ENCODE measurements around the gene ZDHHC7. TPM values are rescaled to one million over a fixed set of nuclear protein-coding genes. Genes with fewer than 3 reads are reported as not detected.
A peak's percentile ranks its signal among the peaks of the same experiment; 100 is the strongest.

The ZDHHC7 gene
- total RNA-seq, 1 donor from 2014 or later: 68.7 TPM

DNA sequence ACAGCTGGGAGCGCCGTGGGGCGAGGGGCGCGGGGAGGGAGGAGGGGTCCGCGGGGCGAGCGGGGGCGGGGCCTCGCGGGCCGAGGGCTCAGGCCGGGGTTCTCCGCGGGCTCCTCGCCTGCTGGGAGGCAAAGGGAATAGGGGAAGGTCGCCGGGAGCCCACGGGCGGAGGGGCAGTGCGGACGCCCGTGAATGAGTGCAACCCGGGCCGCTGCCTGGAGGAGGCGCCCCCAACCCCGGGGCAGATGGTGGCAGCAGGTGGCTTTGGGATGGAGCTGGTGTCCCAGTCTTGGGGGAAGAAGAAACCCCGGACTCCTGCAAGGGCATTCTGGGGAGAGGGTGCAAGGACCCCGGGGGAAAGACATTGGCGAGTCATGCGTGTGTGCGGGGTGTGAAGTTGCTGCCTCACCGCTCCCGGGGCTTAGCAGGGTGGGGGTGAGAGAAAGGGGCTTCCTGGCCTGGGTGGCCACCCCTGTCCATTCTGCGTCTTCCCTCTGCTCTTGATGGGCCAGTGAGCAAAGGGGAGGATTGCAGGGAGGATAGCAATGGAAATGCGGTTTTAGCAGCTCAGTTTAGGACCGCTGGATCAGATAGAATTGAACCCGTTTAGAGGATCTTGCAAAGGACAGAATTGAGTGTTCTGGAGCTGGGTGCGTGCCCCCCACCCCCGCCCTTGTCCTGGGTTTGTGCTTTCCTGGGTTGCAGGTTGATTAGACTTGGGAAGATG is 16.8 kb upstream of the ZDHHC7 start:
- DNase-seq (ENCODE audit: low read depth): no peak
- no peaks in the 10 kb centered on the region for H3K27me3 ChIP-seq (ENCODE audit: control insufficient read depth, insufficient read depth, low read length)
- FAIRE-seq: no peak
- peak overlapping the region; percentile 76 for H3K4me3 ChIP-seq (ENCODE audit: low read depth, low read length)
- TF ChIP-seq CTCF (IDR thresholded peaks at IDR 0.05; ENCODE audit: insufficient read depth, low read length, severe bottlenecking): peak; percentile 26
- H3K36me3 ChIP-seq (ENCODE audit: control insufficient read depth, insufficient read depth, low read length): peaks cover 5% of the 10 kb centered on the region

GRCh38 chr16:85027349-85027957 is 16.1 kb upstream of the ZDHHC7 start, which contains the start of gene KIAA0513:
Gene KIAA0513, plus strand, starts transcription at chr16:85027795. Its CDS starts 39,277 bp downstream, at chr16:85067072.
- Histone ChIP-seq H3K27me3 (ENCODE audit: control insufficient read depth, insufficient read depth, low read length) (no peaks in the 10 kb centered on the region), H3K36me3 (ENCODE audit: control insufficient read depth, insufficient read depth, low read length) (peaks cover 4% of the 10 kb centered on the region), H3K4me3 (ENCODE audit: low read depth, low read length) (peak within 1 kb of the TSS; percentile 76)
- DNase-seq (ENCODE audit: low read depth): peak; percentile 68
- TF ChIP-seq CTCF (IDR thresholded peaks at IDR 0.05; ENCODE audit: insufficient read depth, low read length, severe bottlenecking): peak; percentile 28
- FAIRE-seq: no peak

DNA sequence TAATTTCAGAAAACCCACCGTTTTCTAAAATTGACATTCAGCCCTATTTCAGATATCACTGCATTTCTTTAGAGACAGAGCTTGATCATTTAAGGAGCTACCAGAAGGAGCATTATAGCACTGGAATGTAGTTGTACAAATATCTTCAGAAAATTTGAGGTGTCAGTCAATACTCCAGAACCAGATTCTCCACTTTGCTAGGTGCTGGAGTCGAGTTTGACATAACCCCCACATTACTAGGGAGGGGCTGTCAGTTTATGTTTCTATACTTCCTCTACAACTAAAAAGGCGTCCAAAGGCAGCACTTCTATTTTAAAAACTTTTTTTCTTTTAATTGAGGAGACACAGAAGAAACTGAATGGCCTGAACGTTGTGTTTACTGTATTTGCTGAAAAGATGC is 15.4 kb upstream of the ZDHHC7 start:
- FAIRE-seq (no peak), DNase-seq (ENCODE audit: low read depth) (peak; percentile 13)
- Histone ChIP-seq H3K4me3 (ENCODE audit: low read depth, low read length) (peak overlapping the region; percentile 76), H3K27me3 (ENCODE audit: control insufficient read depth, insufficient read depth, low read length) (no peaks in the 10 kb centered on the region), H3K36me3 (ENCODE audit: control insufficient read depth, insufficient read depth, low read length) (peaks cover 2% of the 10 kb centered on the region)
- no peak for TF ChIP-seq CTCF (IDR thresholded peaks at IDR 0.05; ENCODE audit: insufficient read depth, low read length, severe bottlenecking)

GRCh38 chr16:85025781-85026653 is 14.7 kb upstream of the ZDHHC7 start:
- DNase-seq (ENCODE audit: low read depth) (no peak), FAIRE-seq (no peak)
- H3K36me3 ChIP-seq (ENCODE audit: control insufficient read depth, insufficient read depth, low read length): no peaks in the 10 kb centered on the region
- no peak for TF ChIP-seq CTCF (IDR thresholded peaks at IDR 0.05; ENCODE audit: insufficient read depth, low read length, severe bottlenecking)
- no peaks in the 10 kb centered on the region for H3K27me3 ChIP-seq (ENCODE audit: control insufficient read depth, insufficient read depth, low read length)
- peak overlapping the region; percentile 76 for H3K4me3 ChIP-seq (ENCODE audit: low read depth, low read length)

- H3K27me3 ChIP-seq (ENCODE audit: control insufficient read depth, insufficient read depth, low read length): no peaks in the 10 kb centered on the region
Measured at GRCh38 chr16:85019659-85020245, 8.4 kb upstream of the ZDHHC7 start.

More at GRCh38 chr16:85019659-85020245, 8.4 kb upstream of the ZDHHC7 start:
- peak; percentile 44 for DNase-seq (ENCODE audit: low read depth)
- no peak for TF ChIP-seq CTCF (IDR thresholded peaks at IDR 0.05; ENCODE audit: insufficient read depth, low read length, severe bottlenecking)
- H3K4me3 ChIP-seq (ENCODE audit: low read depth, low read length): no peak overlapping the region
- no peak for FAIRE-seq
- H3K36me3 ChIP-seq (ENCODE audit: control insufficient read depth, insufficient read depth, low read length): no peaks in the 10 kb centered on the region

All from bronchial epithelial cell (primary cell).